Measurements from ENCODE around the gene CAND2.
A peak's percentile ranks its signal among the peaks of the same experiment; 100 is the strongest.

The CAND2 gene

DNA sequence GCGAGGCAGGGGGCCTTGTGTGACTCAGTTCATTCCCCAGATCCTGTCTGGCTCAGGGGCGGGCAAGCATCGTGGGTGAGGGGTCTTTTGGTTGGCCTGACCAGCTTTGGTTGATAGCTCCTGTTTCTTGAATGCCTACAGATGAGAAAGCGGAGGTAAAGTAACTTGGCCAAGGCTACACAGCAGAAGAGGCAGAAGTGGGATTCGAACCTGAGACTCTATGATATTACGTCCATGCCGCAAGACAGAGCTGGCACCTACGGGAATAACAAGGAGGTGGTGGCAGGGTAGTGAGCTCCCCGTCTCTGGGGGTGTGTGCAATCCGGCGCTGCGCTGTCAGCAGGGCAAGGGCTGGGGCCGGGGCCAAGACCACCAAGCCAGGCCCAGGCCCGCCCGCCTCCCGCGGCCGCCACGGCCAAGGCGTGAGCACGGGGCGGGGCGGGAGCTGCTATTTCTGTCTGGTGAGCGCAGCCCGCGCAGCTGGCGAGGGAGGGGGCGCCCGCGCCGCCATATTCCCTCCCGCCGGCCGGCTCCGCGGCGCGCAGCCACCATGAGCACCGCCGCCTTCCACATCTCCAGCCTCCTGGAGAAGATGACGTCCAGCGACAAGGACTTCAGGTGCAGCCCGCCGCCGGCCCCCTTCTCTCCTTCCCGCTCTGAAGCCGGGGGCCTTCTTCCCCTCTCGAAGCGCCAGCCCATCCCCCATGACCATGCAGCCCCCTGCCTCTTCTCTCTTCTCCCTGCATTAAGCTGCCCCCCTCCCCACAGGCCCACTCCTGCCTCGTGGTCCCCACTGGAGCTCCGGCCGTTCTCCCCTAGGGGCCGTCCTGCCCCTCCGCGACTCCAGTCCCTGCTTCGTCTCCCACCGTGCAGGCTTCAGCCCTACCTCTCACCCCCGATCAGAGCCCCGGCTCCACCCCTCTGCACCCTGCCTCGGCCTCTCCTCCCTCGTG is at the start of gene CAND2:
Gene CAND2, plus strand, starts transcription at position 510 of the 953 bp plus-strand sequence. Its CDS starts 41 bp downstream, at position 551.
- Histone ChIP-seq H3K9me3 (ENCODE audit: control insufficient read depth, insufficient read depth, low read length) (no peaks in the 10 kb centered on the region), H3K9ac (ENCODE audit: low read depth, low read length) (peak within 1 kb of the TSS; percentile 72), H3K4me1 (ENCODE audit: insufficient read depth, low read length) (peaks cover 3% of the 10 kb centered on the region; the same call in 1 of the 2 replicates), H3K36me3 (ENCODE audit: insufficient read depth, low read length) (no peaks in the 10 kb centered on the region)

DNA sequence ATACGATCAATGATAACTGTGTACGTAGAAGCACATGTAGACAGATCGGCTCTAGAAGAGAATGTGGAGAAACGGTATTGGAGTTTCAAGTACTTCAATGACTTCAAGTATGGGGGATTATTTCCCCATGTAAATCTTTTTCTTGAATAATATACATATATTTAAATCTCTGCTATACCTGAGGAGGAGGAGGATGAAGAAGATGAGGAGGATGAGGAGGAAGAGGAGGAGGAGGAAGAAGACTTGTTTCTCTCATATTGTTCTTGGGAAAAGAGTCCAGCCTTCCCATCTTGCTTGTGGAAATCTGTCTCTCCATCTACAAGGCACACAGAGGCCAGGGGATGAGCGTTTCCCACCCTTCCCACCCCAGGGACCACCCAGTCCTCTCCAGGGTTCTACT is 48.0 kb upstream of the CAND2 start:
- Histone ChIP-seq H3K9me3 (ENCODE audit: control insufficient read depth, insufficient read depth, low read length) (no peaks in the 10 kb centered on the region), H3K9ac (ENCODE audit: low read depth, low read length) (no peak overlapping the region), H3K4me1 (ENCODE audit: insufficient read depth, low read length) (peaks cover 3% of the 10 kb centered on the region; the same call in 1 of the 2 replicates), H3K36me3 (ENCODE audit: insufficient read depth, low read length) (no peaks in the 10 kb centered on the region; the same call in 1 of the 2 replicates)

DNA sequence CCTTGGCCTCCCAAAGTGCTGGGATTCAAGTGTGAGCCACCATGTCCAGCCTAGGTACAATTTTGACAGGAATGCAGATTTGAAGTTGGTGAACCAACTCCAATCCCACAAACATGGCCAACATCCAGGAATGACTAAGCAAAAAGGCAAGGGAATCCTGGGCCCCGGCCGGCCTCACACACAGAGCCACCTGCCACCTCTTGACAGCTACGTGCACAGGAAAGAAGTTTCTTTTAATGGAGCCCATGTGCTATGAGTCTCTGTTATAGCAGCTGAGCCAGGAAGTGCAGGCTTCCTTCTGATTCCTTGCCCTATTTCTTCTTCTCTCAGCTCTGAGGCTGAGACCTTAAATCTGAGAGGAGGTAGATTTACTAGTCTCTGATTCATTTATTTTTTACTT is 46.3 kb upstream of the CAND2 start:
- H3K9ac ChIP-seq (ENCODE audit: low read depth, low read length) = no peak overlapping the region
- H3K36me3 ChIP-seq (ENCODE audit: insufficient read depth, low read length) = no peaks in the 10 kb centered on the region; the same call in 1 of the 2 replicates
- H3K4me1 ChIP-seq (ENCODE audit: insufficient read depth, low read length) = peaks cover 3% of the 10 kb centered on the region; the same call in 1 of the 2 replicates
- no peaks in the 10 kb centered on the region for H3K9me3 ChIP-seq (ENCODE audit: control insufficient read depth, insufficient read depth, low read length)

DNA sequence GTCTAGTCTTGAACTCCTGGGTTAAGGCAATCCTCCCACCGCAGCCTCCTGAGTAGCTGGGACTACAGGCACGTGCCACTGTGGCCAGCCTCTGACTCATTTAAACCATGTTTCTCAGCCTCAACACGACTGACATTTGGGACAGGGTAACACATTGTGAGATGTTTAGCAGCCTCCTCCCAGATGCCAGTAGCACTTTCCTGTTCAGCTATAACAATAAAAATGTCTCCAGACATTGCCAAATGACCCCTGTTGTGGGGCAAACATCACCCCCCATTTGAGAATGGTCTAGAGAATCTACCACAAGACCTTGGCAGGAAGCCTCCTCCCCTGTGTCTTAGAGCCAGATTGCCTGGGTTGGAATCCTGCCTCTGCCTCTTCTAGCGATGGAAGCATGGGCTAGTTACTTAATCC is 45.8 kb upstream of the CAND2 start:
- H3K4me1 ChIP-seq (ENCODE audit: insufficient read depth, low read length) = peaks cover 3% of the 10 kb centered on the region; the same call in 1 of the 2 replicates
- H3K36me3 ChIP-seq (ENCODE audit: insufficient read depth, low read length) = no peaks in the 10 kb centered on the region; the same call in 1 of the 2 replicates
- no peaks in the 10 kb centered on the region for H3K9me3 ChIP-seq (ENCODE audit: control insufficient read depth, insufficient read depth, low read length)
- no peak overlapping the region for H3K9ac ChIP-seq (ENCODE audit: low read depth, low read length)

DNA sequence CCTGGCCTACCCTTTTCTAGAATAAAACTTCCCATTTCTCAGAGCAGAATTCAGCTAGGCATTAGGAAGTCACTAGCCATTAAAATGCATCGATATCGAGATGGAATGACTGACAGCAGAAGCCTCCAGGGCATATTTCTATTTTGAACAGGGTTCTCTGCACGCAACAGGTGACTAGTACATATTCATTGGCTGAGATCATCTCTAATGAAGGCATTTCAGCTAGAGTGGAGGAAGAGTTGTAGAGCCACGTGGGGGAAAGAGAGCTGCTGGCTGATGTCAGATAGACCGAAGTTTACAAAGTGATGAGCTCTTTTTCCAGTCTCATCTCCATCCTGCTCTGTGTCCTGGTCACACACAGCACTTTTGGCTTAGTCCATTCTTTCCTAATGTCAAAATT is 44.9 kb upstream of the CAND2 start:
- Histone ChIP-seq H3K9me3 (ENCODE audit: control insufficient read depth, insufficient read depth, low read length) (no peaks in the 10 kb centered on the region), H3K36me3 (ENCODE audit: insufficient read depth, low read length) (no peaks in the 10 kb centered on the region; the same call in 1 of the 2 replicates), H3K4me1 (ENCODE audit: insufficient read depth, low read length) (peaks cover 2% of the 10 kb centered on the region; the same call in 1 of the 2 replicates), H3K9ac (ENCODE audit: low read depth, low read length) (no peak overlapping the region)

DNA sequence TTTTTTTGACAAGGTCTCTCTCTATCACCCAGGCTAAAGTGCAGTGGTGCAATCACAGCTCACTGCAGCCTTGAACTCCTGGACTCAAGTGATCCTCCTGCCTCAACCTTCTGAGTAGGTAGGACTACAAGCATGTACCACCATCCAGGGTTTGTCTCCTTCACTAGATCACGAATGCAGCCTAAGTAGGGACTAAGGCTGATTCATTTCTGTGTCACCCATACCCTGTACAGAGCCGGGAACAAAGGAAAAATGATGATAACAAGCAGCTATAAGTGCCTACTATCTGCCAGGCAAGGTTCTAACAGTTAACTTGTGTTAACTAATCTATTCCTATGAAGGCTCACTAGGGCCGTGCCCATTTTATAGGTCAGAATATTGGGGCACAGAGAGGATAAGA is 44.4 kb upstream of the CAND2 start:
- Histone ChIP-seq H3K4me1 (ENCODE audit: insufficient read depth, low read length) (no peaks in the 10 kb centered on the region; the same call in 1 of the 2 replicates), H3K9me3 (ENCODE audit: control insufficient read depth, insufficient read depth, low read length) (no peaks in the 10 kb centered on the region), H3K36me3 (ENCODE audit: insufficient read depth, low read length) (no peaks in the 10 kb centered on the region; the same call in 1 of the 2 replicates), H3K9ac (ENCODE audit: low read depth, low read length) (no peak overlapping the region)

DNA sequence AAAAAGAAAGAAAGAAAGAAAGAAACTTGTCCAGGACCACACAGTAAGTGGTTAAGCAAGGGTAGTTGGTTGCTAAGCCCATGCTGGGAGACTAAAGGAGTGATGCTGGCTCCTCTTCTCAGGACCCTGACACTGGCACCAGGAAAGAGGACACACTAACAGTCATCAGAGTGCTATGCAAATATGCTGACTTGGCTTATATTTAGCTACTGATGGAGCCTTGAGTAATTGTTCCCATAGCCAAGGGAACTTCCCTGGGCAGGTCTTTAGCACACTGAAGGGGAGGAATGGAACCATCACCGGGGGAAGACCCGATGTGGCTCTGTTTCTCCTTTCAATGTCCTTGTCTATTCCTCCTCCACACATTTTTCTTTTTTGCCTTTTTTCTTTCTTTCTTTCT is 43.7 kb upstream of the CAND2 start:
- Histone ChIP-seq H3K4me1 (ENCODE audit: insufficient read depth, low read length) (peaks cover under 1% of the 10 kb centered on the region; the same call in 1 of the 2 replicates), H3K9ac (ENCODE audit: low read depth, low read length) (no peak overlapping the region), H3K9me3 (ENCODE audit: control insufficient read depth, insufficient read depth, low read length) (no peaks in the 10 kb centered on the region), H3K36me3 (ENCODE audit: insufficient read depth, low read length) (no peaks in the 10 kb centered on the region; the same call in 1 of the 2 replicates)

DNA sequence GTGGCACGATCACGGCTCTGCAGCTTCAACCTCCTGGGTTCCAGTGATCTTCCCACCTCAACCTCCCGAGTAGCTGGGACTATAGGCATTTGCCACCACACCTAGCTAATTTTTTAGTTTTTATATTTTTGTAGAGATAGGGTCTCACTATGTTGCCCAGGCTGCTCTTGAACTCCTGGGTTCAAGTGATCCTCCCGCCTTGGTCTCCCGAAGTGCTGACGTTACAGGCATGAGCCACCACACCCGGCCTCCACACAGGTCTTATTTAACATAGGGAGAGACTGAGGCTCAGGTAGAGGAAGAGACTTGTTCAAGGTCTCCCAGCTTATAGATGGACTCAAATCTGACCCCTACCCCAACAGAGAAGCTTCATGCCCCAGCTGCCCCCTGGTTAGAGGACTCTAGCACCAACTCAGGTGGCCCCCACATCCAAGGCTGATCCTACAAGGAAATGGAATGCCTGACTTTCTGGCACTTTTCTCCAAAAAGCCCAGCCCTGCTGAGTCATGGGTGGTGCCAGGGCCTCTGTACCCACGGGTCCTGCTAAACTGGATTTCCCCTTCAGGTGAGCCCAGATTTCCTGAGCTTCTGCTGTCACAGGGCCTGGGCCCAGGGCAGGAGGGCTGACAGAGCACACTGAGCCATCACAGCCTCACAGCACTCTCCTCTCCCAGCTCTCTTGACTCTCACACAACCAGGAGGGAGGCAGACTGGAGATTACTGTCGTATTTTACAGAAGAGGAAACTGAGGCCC is 43.0 kb upstream of the CAND2 start:
- Histone ChIP-seq H3K4me1 (ENCODE audit: insufficient read depth, low read length) (peaks cover 7% of the 10 kb centered on the region), H3K9ac (ENCODE audit: low read depth, low read length) (no peak overlapping the region), H3K9me3 (ENCODE audit: control insufficient read depth, insufficient read depth, low read length) (no peaks in the 10 kb centered on the region), H3K36me3 (ENCODE audit: insufficient read depth, low read length) (no peaks in the 10 kb centered on the region; the same call in 1 of the 2 replicates)

DNA sequence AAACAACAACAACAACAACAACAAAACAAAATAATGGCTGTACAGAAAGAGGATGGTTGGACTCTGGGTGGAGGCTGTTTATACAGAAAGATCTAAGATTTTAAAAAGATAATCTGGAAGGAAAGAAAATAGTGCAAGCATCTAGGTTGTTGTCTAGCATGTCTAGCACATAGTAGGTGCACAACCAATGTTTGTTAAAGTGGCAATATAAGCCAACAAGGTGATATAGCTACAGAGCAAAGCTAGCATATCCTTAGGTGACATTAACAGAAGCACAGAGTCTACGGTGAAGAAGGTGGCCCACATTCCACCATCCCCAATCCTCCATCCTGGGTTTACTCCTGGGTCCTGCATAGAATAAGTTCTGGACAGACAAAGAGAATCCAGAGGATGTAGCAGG is 42.2 kb upstream of the CAND2 start:
- H3K9me3 ChIP-seq (ENCODE audit: control insufficient read depth, insufficient read depth, low read length) = no peaks in the 10 kb centered on the region
- H3K36me3 ChIP-seq (ENCODE audit: insufficient read depth, low read length) = no peaks in the 10 kb centered on the region; the same call in 1 of the 2 replicates
- no peak overlapping the region for H3K9ac ChIP-seq (ENCODE audit: low read depth, low read length)
- H3K4me1 ChIP-seq (ENCODE audit: insufficient read depth, low read length) = peaks cover 15% of the 10 kb centered on the region

DNA sequence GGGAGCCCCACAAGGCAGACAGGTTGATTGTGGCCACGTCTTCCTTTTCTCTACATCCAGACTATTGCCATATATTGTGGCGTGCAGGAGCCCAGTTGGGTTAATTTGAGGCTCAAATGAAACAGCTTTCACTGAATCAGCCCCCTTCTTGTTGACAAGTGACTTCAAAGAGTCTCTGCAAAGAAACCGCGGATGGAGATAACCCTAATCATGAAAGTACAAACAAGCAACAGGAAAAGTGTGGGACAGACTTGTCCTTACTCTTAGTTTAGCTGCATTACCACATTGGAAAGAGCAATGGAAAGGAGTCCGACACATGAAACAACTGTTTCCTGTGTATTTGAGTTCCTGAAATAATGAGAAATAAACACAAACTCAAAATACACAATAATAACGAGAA is 40.7 kb upstream of the CAND2 start:
- peaks cover 26% of the 10 kb centered on the region for H3K4me1 ChIP-seq (ENCODE audit: insufficient read depth, low read length)
- H3K36me3 ChIP-seq (ENCODE audit: insufficient read depth, low read length) = no peaks in the 10 kb centered on the region
- H3K9ac ChIP-seq (ENCODE audit: low read depth, low read length) = no peak overlapping the region
- no peaks in the 10 kb centered on the region for H3K9me3 ChIP-seq (ENCODE audit: control insufficient read depth, insufficient read depth, low read length)

DNA sequence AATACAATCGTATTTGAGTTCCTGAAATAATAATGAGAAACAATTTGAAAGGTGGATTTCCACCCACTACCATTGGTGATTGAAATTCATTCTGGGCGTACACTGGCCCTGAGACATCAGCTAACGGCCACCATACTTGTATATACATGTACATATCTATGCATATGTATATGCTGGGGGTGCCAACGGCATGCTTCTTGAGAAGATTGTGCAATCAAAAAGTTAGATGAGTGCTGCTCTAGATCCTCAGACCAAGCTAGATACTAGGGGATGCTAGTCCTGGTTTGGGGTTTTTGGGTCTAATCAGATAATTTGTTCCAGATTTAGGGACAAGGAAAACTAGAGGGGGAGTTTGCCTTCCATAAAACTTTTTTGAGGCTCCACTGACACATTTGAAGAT is 40.3 kb upstream of the CAND2 start:
- Histone ChIP-seq H3K4me1 (ENCODE audit: insufficient read depth, low read length) (peaks cover 26% of the 10 kb centered on the region), H3K36me3 (ENCODE audit: insufficient read depth, low read length) (no peaks in the 10 kb centered on the region), H3K9ac (ENCODE audit: low read depth, low read length) (no peak overlapping the region), H3K9me3 (ENCODE audit: control insufficient read depth, insufficient read depth, low read length) (no peaks in the 10 kb centered on the region)

DNA sequence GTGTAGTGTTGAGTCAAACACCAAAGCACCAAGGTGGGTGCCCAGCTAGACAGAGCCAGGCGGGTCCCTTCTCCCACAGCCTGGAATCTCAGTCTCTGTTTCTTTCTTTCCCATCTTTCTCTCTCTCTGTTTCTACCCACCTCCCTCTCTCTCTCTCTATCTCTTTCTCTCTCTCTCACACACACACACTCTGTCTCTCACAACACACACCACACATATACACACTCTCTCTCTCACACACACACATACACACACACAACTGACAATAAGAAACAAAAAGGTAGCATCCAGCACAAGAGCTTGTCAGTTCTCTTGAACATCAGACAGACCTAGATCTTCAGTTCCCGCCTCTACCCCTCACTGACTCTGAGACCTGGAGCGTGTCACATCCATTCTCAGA is 39.8 kb upstream of the CAND2 start:
- Histone ChIP-seq H3K4me1 (ENCODE audit: insufficient read depth, low read length) (peaks cover 26% of the 10 kb centered on the region), H3K9me3 (ENCODE audit: control insufficient read depth, insufficient read depth, low read length) (no peaks in the 10 kb centered on the region), H3K9ac (ENCODE audit: low read depth, low read length) (no peak overlapping the region), H3K36me3 (ENCODE audit: insufficient read depth, low read length) (no peaks in the 10 kb centered on the region)

DNA sequence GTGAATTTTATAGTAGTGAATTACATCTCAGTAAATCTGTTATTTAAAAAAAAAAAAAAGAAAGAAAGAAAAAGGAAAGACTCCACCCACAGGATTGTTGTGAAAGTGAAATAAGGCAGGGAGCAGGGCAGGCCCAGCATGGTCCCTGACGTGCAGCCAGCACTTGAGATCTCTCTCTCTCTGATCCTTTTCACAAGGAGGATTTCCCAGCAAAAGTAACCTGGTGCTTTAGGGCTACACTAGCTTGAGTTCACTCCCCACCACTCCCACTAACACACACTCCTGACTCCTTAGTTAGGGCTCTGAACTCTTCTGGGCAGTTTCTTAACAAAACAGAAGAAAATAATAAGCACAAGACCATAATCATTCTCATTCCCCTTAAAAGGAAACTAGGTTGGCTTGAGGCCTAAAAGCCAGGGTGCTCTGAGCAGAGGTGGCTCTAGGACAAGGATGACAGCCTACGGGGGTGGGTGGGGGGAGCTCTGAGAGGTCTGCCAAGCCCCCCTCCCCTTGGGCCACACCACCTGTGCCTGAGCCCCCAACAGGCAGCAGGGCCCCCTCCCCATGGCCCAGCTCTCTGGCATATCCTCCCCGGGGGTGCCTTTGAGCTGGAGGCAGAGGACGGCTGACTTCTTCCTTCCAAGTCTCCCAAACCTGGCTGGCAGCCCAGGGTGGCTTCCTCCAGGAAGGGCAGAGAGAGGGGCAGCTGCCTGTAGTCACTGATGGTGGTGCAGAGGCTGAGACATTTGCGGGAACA is 38.3 kb upstream of the CAND2 start:
- Histone ChIP-seq H3K4me1 (ENCODE audit: insufficient read depth, low read length) (peaks cover 28% of the 10 kb centered on the region), H3K36me3 (ENCODE audit: insufficient read depth, low read length) (no peaks in the 10 kb centered on the region), H3K9ac (ENCODE audit: low read depth, low read length) (peak overlapping the region; percentile 24; the same call in 1 of the 2 replicates), H3K9me3 (ENCODE audit: control insufficient read depth, insufficient read depth, low read length) (no peaks in the 10 kb centered on the region)
